IMR-90 (cell line): ENCODE results near the gene USH2A. TPM values are rescaled to one million over a fixed set of nuclear protein-coding genes. Genes with fewer than 3 reads are reported as not detected.

Experiments used
- ATAC-seq: fragments of 200-7000 bp; cut with Tn5 transposase; 2 replicates; pipeline ENCODE4 v1.9.1; 2020; ENCODE audit warnings: low read depth, mild to moderate bottlenecking, moderate library complexity
- BruUV-seq: library from RNA; stranded (reverse); fragments of 400-500 nt; replicated peaks from 2 replicates; lab custom pipeline; 2021; lab: Mats Ljungman, UMichigan
- CTCF ChIA-PET: fragments of 300-600 bp; formaldehyde crosslinking; extraction: SDS; loops from one replicate; lab custom pipeline; 2021; ENCODE audit warnings: antibody characterized with exemption; lab: Yijun Ruan, JAX
- POLR2A ChIA-PET: fragments of 300-600 bp; sonication (Branson Sonifier 250); formaldehyde crosslinking; loops from one replicate; lab custom pipeline; 2022; ENCODE audit warnings: antibody characterized with exemption; ENCODE audit not compliant: unreplicated experiment; lab: Charles Lee
- DNase-seq: peaks from one replicate; pipeline ENCODE4 v3.0.0; 2013
- H2AFZ ChIP-seq: replicated peaks from 2 replicates; pipeline ENCODE3; 2013; ENCODE audit warnings: low read length, mild to moderate bottlenecking; ENCODE audit not compliant: poor library complexity
- H2AK5ac ChIP-seq: 2 replicates; pipeline ENCODE4 v1.6.1; 2013; ENCODE audit warnings: low read depth, low read length, inconsistent platforms
- H2AK9ac ChIP-seq: replicated peaks from 2 replicates; pipeline ENCODE3; 2013; ENCODE audit warnings: mild to moderate bottlenecking, low read depth, low read length, moderate library complexity; ENCODE audit not compliant: poor library complexity
- H2BK120ac ChIP-seq: 2 replicates; pipeline ENCODE4 v1.6.1; 2013; ENCODE audit warnings: low read depth, low read length, inconsistent platforms
- H2BK15ac ChIP-seq: 3 replicates; pipeline ENCODE4 v1.6.1; 2013; ENCODE audit warnings: low read depth, low read length, inconsistent platforms
- H2BK20ac ChIP-seq: 2 replicates; pipeline ENCODE4 v1.6.1; 2013; ENCODE audit warnings: low read depth, mild to moderate bottlenecking, inconsistent platforms, low read length, moderate library complexity
- H2BK5ac ChIP-seq: 2 replicates; pipeline ENCODE4 v1.6.1; 2013; ENCODE audit warnings: mild to moderate bottlenecking, low read depth, low read length, inconsistent platforms; ENCODE audit not compliant: poor library complexity, severe bottlenecking
- H3K14ac ChIP-seq: replicated peaks from 2 replicates; pipeline ENCODE4 v1.6.1; 2013; ENCODE audit warnings: low read depth, low read length, inconsistent platforms
- H3K18ac ChIP-seq: 2 replicates; pipeline ENCODE4 v1.6.1; 2013; ENCODE audit warnings: low read depth, low read length, control low read depth
- H3K23ac ChIP-seq: 2 replicates; pipeline ENCODE4 v1.6.1; 2013; ENCODE audit warnings: low read depth, low read length, inconsistent platforms
- H3K27ac ChIP-seq: 2 replicates; pipeline ENCODE4 v1.5.1; 2013; ENCODE audit warnings: mild to moderate bottlenecking, control low read depth, low read length; ENCODE audit not compliant: insufficient read depth
- H3K27me3 ChIP-seq: 2 replicates; pipeline ENCODE4 v1.6.1; 2013; ENCODE audit warnings: low read length; ENCODE audit not compliant: control insufficient read depth, insufficient read depth
- H3K36me3 ChIP-seq: 2 replicates; pipeline ENCODE4 v1.6.1; 2013; ENCODE audit warnings: low read length, mixed read lengths; ENCODE audit not compliant: control insufficient read depth, insufficient read depth
- H3K4ac ChIP-seq: 2 replicates; pipeline ENCODE4 v1.6.1; 2013; ENCODE audit warnings: low read depth, low read length, inconsistent platforms
- H3K4me1 ChIP-seq: 2 replicates; pipeline ENCODE4 v1.6.1; 2013; ENCODE audit warnings: low read length, mixed read lengths; ENCODE audit not compliant: control insufficient read depth, insufficient read depth
- H3K4me2 ChIP-seq: 2 replicates; pipeline ENCODE4 v1.6.1; 2013; ENCODE audit warnings: low read depth, mild to moderate bottlenecking, control low read depth, low read length, moderate library complexity
- H3K4me3 ChIP-seq: 2 replicates; pipeline ENCODE4 v1.5.1; 2013; ENCODE audit warnings: low read depth, mild to moderate bottlenecking, control low read depth, low read length, moderate library complexity; ENCODE audit not compliant: insufficient read depth
- H3K56ac ChIP-seq: 2 replicates; pipeline ENCODE4 v1.6.1; 2013; ENCODE audit warnings: low read length, inconsistent platforms; ENCODE audit not compliant: insufficient read depth; ENCODE audit errors: extremely low read depth
- H3K79me1 ChIP-seq, 2 experiments: 2 replicates each; pipeline ENCODE4 v1.6.1; 2013; ENCODE audit warnings: low read length in 2 of 2, inconsistent platforms in 1 of 2, low read depth in 1 of 2
- H3K9ac ChIP-seq: 2 replicates; pipeline ENCODE4 v1.6.1; 2013; ENCODE audit warnings: low read depth, low read length, control low read depth
- H3K9me1 ChIP-seq: 2 replicates; pipeline ENCODE4 v1.6.1; 2013; ENCODE audit warnings: low read length, inconsistent platforms; ENCODE audit not compliant: insufficient read depth
- H3K9me3 ChIP-seq: 2 replicates; pipeline ENCODE4 v1.6.1; 2013; ENCODE audit warnings: low read length; ENCODE audit not compliant: control insufficient read depth, insufficient read depth
- H4K20me1 ChIP-seq: 2 replicates; pipeline ENCODE4 v1.6.1; 2013; ENCODE audit warnings: low read length, inconsistent platforms; ENCODE audit not compliant: insufficient read depth
- H4K5ac ChIP-seq: 2 replicates; pipeline ENCODE4 v1.6.1; 2013; ENCODE audit warnings: mild to moderate bottlenecking, low read depth, low read length, control low read depth
- H4K8ac ChIP-seq, 2 experiments: 2 replicates each; pipeline ENCODE4 v1.6.1; 2013; ENCODE audit warnings: low read depth in 2 of 2, low read length in 2 of 2, control low read depth in 1 of 2, inconsistent platforms in 1 of 2
- H4K91ac ChIP-seq: 2 replicates; pipeline ENCODE4 v1.6.1; 2013; ENCODE audit warnings: low read depth, low read length, inconsistent platforms; ENCODE audit not compliant: insufficient read depth
- BHLHE40 ChIP-seq: fragments of 150-350 bp; IDR thresholded peaks from 2 replicates; pipeline ENCODE4 v1.6.1; 2016; ENCODE audit warnings: mild to moderate bottlenecking, low read depth, low read length
- CEBPB ChIP-seq: IDR thresholded peaks from 2 replicates; pipeline ENCODE4 v1.6.1; 2012; ENCODE audit warnings: low read depth, low read length, improper control_type of control experiment
- CTCF ChIP-seq: conservative IDR thresholded peaks from 2 replicates; pipeline ENCODE4 v1.5.1; 2012; ENCODE audit warnings: mild to moderate bottlenecking, low read depth, low read length, improper control_type of control experiment
- ELK1 ChIP-seq: fragments of 150-350 bp; IDR thresholded peaks from 2 replicates; pipeline ENCODE4 v1.6.1; 2016; ENCODE audit warnings: low read depth, mild to moderate bottlenecking, low read length, moderate library complexity, borderline replicate concordance
- FOS ChIP-seq: fragments of 150-350 bp; IDR thresholded peaks from 2 replicates; pipeline ENCODE4 v1.6.1; 2016; ENCODE audit warnings: low read depth, low read length
- MXI1 ChIP-seq: IDR thresholded peaks from 2 replicates; pipeline ENCODE4 v1.6.1; 2012; ENCODE audit warnings: low read depth, mild to moderate bottlenecking, low read length, moderate library complexity, borderline replicate concordance
- NFE2L2 ChIP-seq: fragments of 150-350 bp; IDR thresholded peaks from 2 replicates; pipeline ENCODE4 v1.6.1; 2016; ENCODE audit warnings: low read depth, mild to moderate bottlenecking, low read length
- POLR2A ChIP-seq: IDR thresholded peaks from 2 replicates; pipeline ENCODE4 v1.6.1; 2012; ENCODE audit warnings: mild to moderate bottlenecking, low read depth, low read length
- RAD21 ChIP-seq: IDR thresholded peaks from 2 replicates; pipeline ENCODE4 v1.6.1; 2012; ENCODE audit warnings: low read length, improper control_type of control experiment
- RCOR1 ChIP-seq: IDR thresholded peaks from 2 replicates; pipeline ENCODE4 v1.6.1; 2012; ENCODE audit warnings: mild to moderate bottlenecking, low read length, improper control_type of control experiment; ENCODE audit not compliant: insufficient replicate concordance
- RFX5 ChIP-seq: IDR thresholded peaks from 2 replicates; pipeline ENCODE4 v1.8.0; 2012; ENCODE audit warnings: low read depth, mild to moderate bottlenecking, low read length, moderate library complexity
- SMC3 ChIP-seq: fragments of 150-350 bp; IDR thresholded peaks from 2 replicates; pipeline ENCODE4 v1.6.1; 2016; ENCODE audit warnings: low read depth, mild to moderate bottlenecking, antibody characterized with exemption, low read length, moderate library complexity
- USF2 ChIP-seq: fragments of 150-350 bp; IDR thresholded peaks from 2 replicates; pipeline ENCODE4 v1.6.1; 2017; ENCODE audit warnings: mild to moderate bottlenecking, antibody characterized with exemption, low read length, low read depth
- dilution Hi-C: fragments of 300-500 bp; cut with HindIII; formaldehyde crosslinking; loops from one replicate; pipeline ENCODE4 v1.14.3; 2018; ENCODE audit warnings: low sequenced_read_pairs; ENCODE audit not compliant: unreplicated experiment
- in situ Hi-C: fragments of 300-500 bp; cut with MboI; formaldehyde crosslinking; loops from 3 replicates; pipeline ENCODE4 v1.14.3; 2019; ENCODE audit warnings: low sequenced_read_pairs, inconsistent platforms, mixed read lengths
- intact Hi-C: fragments of 100-400 bp; cut with micrococcal nuclease; formaldehyde crosslinking; loops from 2 replicates; pipeline ENCODE4 v1.10.0; 2022
- polyA plus RNA-seq, 3 experiments: library from polyadenylated mRNA; depleted of rRNA; stranded (reverse); fragments of >200 nt; gene quantifications; 2 replicates each; pipeline ENCODE4 v1.2.3, GENCODE V29; 2012; ENCODE audit warnings: low replicate concordance in 1 of 3
- total RNA-seq: library from RNA; depleted of rRNA; stranded (reverse); fragments of >200 nt; gene quantifications from 2 replicates; pipeline ENCODE4 v1.2.3, GENCODE V29; 2012

Gene USH2A
- total and polyA plus RNA-seq, 2 of the 4 experiments (the other 2 are of a cell fraction): under 0.01 to 0.02 TPM

- no peak overlapping the region for H4K5ac ChIP-seq
- TF ChIP-seq SMC3: peak; percentile 40; the same call in 1 of the 2 replicates
- TF ChIP-seq RCOR1: no peak
- peak; percentile 86 for TF ChIP-seq CEBPB
- peak; percentile 50 for TF ChIP-seq RAD21
- peak; percentile 41; the same call in 1 of the 2 replicates for TF ChIP-seq NFE2L2
- no peak for TF ChIP-seq ELK1
- no peak for TF ChIP-seq USF2
- TF ChIP-seq RFX5: no peak
- peak; percentile 63 for TF ChIP-seq FOS
- TF ChIP-seq POLR2A: no peak
- TF ChIP-seq BHLHE40: no peak
- TF ChIP-seq MXI1: no peak
- TF ChIP-seq CTCF: peak; percentile 57
- no peak overlapping the region for H3K56ac ChIP-seq
- H3K9me3 ChIP-seq: no peaks in the 10 kb centered on the region
- no peak overlapping the region for H3K18ac ChIP-seq
- no peaks in the 10 kb centered on the region for H3K36me3 ChIP-seq
- no peak overlapping the region for H2AK5ac ChIP-seq
- H4K8ac ChIP-seq: 0 out of 4 replicates have a peak overlapping the region, but pooled peaks of 1 of the 2 experiments have one; percentile 59
- dilution Hi-C loops: no loop called here
- no peaks in the 10 kb centered on the region for H3K27me3 ChIP-seq
- H3K79me1 ChIP-seq: no peaks in the 10 kb centered on the region
- no peak overlapping the region for H4K91ac ChIP-seq
- no peak overlapping the region for H3K9ac ChIP-seq
- peak; percentile 94 for DNase-seq
- H3K4me3 ChIP-seq: no peak overlapping the region
- H4K20me1 ChIP-seq: no peaks in the 10 kb centered on the region
- in situ Hi-C loops: no loop called here
- no peak overlapping the region for H3K27ac ChIP-seq
- H2BK120ac ChIP-seq: peak overlapping the region; percentile 77; the same call in 1 of the 2 replicates
- ChIA-PET CTCF (no interaction called here), POLR2A (no interaction called here)
- H2BK15ac ChIP-seq: no peak overlapping the region
- no peak overlapping the region for H3K4me2 ChIP-seq
- H2BK20ac ChIP-seq: no peak overlapping the region
- intact Hi-C loops: no loop called here
- H3K4ac ChIP-seq: no peak overlapping the region; the same call in 1 of the 2 replicates
- no peak overlapping the region for H3K14ac ChIP-seq
- BruUV-seq: no TSS peak
- peak; percentile 88 for ATAC-seq
- H2AK9ac ChIP-seq: no peak overlapping the region
- no peak overlapping the region for H3K23ac ChIP-seq
- no peaks in the 10 kb centered on the region; the same call in 1 of the 2 replicates for H3K9me1 ChIP-seq
- no peak overlapping the region for H2AFZ ChIP-seq
- no peaks in the 10 kb centered on the region; the same call in 1 of the 2 replicates for H3K4me1 ChIP-seq
- peak overlapping the region; percentile 73 for H2BK5ac ChIP-seq
Measured at GRCh38 chr1:215793180-215793579, 630.1 kb downstream of the USH2A start.
